Brain pericyte (primary cell): Measurements from ENCODE around the gene MFSD12.

Experiments used
- DNase-seq: peaks from one replicate; pipeline ENCODE4 v3.0.0-alpha.2; 2012; ENCODE audit warnings: low read depth, low spot score

Gene MFSD12

DNA sequence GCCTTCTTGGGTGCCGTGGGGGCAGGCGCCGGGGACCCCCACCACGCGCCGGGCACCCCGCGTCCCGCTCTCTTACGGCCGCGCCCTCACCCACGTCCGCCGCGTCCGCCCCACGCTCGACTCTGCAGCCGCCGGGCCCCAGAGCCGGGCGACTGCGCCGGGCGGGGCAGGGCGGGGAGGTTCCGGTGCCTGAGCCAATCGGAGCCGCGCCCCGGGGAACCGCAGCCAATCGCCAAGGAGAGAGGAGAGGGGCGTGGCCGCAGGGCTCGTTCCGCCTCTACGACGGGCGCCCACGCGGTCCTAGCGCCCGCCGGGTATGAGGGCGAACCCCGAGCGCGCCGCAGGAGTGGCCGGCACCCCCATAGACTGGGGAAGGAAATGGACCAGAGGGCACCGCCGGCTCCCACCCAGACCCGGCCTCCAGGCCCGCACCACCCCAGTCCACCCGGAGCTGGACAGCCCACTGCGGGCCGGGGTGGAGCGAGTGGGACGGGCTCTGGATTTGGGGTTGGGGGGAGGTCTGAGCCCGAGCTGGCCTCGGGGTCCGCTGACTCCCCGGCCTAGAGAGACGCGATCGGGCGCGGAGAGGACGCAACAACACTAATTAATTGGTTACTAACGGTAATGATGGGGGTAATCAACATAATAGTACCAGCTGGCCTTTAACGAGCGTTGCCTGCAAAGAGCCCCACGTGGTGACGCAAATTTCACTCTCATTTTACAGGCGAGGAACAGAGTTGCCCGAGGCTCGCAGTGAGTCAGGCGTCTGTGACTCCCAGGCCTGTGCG lies at the start of gene MFSD12:
MFSD12 (minus strand) TSS at position 126 of the 788 bp plus-strand sequence. CDS start 183 bp downstream, outside the sequence.
- peak; percentile 75 for DNase-seq

DNA sequence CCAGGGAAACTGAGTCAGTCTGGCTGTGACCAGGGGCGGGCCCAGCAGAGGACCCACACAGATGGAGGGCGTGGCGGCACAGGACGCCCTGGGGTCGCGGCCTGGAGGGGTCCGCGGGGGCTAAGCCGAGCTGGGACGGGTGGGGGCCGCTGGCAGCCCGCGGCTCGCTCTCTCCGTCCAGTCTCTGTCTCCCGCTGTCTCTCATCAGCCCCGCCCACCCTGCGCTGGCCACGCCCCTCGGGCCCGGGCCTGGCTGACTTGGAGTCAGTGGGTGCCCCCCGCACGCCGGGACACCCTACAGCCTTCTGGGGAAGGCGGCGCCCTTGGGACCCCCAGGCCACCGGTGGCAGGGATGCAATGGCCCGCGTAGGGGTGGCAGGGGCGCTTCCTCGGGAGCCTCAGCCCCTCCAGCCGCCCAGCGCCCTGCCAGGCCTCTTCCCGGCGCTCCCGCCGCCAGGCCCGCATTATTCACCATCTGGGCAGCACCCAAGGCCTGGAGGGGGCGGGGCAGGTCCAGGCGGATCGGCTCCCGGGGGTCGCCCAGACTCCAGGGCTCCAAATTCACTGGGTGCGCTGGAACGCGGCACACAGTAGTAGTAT lies 49.4 kb upstream of the MFSD12 start, which contains the start of gene TBXA2R:
TBXA2R (minus strand) TSS at position 186 of the 600 bp plus-strand sequence. CDS start 6,241 bp downstream, outside the sequence.
- DNase-seq: no peak

GRCh38 chr19:3606174-3606689 lies 48.8 kb upstream of the MFSD12 start:
- DNase-seq: no peak

GRCh38 chr19:3605770-3606169 lies 48.4 kb upstream of the MFSD12 start:
- no peak for DNase-seq

GRCh38 chr19:3605361-3605760 lies 48.0 kb upstream of the MFSD12 start:
- DNase-seq: no peak

DNA sequence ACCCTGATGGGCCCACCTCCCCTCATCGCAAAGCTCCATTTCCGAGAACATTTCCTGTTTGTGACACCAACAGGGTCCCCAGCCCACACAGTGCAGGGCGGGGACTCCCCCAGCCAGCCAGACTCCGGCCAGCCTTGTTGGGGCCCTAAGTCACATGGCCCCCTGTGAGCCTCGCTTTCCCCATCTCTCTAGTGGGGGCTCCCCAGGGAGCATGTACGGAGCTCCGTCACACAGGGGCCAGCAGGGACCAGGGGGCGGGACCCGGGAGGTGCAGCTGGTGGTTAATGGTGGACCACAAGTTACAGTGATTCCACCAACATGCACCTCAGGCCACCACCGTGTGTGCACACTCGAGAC lies 47.6 kb upstream of the MFSD12 start:
- DNase-seq: no peak

DNA sequence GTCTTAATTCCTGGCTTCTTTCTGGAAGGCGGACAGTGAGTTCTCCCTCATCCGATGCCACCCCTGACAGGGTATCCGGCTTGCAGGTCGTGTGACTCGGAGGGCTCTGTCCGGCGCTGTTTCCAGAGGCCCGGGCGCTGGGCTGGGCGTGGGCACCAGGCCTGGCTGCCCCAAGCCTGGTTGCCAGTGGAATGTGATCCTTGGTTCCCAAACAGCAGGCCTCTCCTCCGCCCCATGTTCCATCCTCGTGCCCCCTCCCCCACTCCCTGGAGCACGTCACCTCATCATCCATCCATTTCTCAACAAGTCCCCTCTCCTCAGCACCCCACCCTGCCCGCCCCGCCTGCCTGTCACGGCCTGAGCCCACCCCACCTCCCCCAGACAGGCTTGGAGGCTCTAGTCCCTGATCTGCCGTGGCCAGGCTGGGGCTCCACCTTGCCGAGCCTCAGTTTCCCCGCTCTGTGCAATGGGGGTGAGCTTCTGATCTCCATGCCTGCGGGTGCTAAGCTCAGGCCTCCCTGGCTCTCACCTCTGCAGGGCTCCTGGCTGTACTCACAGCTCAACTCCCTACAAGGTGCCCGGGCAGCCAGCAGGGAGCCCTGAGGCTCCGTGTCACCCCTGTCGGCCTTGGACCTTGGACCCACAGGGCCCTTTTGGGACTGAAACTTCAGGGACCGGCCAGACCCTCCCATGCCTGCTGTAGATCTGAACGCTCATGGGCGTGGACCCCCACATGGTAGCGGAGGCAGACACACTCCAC lies 47.0 kb upstream of the MFSD12 start:
- DNase-seq: no peak

DNA sequence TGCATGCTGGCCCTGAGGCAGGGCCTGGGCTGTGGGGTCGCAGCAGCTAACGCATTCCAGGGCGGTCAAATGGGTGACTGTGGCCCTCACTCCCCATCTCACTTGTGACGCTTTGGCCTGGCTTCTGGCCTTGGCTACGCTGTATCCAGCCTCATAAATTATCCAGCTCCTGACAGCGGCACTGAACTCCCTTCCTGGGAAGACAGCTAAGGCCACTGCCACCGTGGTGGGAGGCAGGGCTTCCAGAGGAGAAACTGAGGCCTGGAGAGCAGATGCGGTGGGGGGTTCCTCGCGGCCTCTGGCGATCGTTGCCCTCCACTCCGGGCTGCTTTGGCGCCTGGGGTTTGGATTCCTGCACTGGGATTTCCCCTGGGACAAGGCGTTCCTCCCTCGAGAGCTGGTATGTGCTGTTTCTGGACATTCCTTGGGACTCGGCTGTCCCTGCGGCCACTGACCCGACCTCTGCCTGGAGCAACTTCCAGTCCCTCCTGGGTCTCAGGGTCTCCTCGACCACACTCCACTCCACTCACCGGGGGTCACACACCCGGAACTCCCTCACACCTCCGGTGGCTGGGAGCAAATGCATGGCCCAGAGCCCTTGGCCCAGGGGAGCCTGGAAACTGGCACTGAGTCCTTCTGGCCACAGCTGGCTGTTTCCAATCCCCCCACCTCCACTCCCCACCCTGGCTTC lies 45.9 kb upstream of the MFSD12 start:
- no peak for DNase-seq

- no peak for DNase-seq
Measured at GRCh38 chr19:3601021-3601420, 43.6 kb upstream of the MFSD12 start.

- DNase-seq: no peak
Measured at GRCh38 chr19:3599776-3600187, 42.4 kb upstream of the MFSD12 start.

DNA sequence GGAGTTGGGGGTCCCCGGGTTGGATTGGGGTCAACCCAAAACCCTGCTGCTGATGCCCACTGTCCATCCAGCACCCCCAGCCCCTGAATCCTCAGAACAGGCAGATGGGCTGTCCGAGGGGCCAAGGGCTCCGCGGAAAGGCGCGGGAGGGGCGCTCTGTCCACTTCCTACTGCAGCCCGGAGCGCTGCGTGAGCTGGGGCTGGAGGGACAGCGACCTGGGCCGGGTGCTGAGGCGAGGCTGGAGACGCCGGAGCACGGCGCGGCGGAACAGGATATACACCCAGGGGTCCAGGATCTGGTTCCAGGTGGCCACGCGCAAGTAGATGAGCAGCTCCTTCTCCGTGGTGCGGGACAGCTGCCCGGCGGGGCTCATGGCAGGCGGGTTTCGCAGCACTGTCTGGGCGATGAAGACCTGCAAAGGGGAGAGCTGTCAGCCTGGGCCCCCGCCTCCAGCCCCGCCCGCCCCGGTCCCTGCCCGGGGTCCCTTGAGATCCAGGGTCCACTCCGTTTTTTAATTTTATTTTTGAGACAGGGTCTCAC lies 38.2 kb upstream of the MFSD12 start:
- DNase-seq: no peak

DNA sequence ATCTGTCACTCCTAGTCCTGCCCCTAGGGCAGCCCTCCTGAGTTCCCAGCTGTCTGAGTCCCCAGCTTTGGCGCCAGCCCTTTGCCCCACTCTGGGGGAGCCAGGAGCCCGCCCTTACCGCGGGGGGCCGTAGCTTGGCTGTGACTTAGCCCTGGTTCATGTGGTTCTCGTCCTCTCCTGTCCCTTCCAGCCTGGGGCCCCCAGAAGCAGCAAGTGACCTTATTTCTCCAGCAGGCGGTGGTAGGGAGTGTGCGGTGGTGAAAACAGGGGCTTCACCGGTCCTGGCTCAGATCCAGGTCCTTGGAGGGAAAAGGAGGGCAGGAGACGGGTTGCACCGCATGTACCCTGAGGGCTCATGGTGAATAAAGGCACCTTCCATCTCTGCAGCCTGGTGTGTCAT lies 35.8 kb upstream of the MFSD12 start:
- no peak for DNase-seq

DNA sequence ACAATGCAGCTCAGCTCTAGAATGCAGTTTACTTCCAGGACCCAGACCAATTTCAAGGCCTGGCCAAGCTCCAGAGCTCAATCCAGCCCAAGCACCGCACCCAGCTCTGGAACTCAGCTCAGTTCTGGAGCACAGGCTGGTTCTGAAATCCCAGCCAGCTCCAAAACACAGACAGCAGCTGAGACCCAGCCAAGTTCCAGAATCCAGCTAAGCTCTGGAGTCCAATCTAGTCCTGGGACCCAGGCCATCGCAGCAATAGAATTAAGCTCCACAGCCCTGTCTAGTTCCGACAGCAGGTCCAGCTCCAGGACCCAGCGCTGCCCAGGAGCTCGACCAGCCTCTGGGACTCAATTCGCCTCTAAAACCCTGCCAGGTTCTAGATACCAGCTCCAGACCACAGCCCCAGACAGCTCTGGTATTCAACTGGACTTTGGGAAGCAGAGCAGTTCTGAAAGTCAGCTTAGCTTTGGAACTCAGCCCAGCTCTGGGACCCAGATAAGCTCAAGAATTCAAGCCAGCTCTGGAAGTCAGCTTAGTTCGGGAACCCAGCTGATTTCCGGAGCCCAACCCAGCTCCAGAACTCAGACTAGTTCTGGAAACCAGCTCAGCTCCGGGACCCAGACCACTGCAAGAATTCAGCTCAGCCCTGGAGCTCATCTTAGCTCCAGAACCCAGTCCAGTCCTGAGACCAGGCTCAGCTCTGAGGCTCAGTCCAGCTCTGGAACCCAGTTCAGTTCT lies 34.7 kb upstream of the MFSD12 start:
- DNase-seq: no peak

DNA sequence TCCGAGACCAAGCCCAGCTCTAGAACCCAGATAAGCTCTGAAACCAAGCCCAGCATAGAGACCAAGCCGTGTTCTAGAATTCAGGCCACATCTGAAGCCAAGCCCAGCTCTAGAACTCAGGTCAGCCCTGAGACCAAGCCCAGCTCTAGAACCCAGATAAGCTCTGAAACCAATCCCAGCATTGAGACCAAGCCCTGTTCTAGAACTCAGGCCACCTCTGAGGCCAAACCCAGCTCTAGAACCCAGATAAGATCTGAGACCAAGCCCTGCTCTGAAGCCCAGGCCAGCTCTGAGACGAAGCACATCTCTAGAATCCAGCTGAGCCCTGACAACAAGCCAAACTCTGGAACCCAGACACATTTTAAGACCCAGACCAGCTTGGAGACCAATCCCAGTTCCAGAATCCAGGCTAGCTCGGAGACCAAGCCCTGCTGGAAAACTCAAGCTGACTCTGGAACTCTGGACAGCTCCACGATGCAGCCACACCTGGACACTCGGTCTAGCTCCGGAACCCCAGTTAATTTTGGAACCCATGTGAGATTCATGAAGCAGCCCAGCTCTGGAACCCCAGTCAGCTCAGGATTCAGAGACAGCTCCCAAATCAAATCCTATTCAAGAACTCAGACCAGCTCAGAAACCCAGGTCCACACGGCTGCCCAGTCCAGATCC lies 33.7 kb upstream of the MFSD12 start:
- no peak for DNase-seq

GRCh38 chr19:3589949-3590348 lies 32.6 kb upstream of the MFSD12 start:
- DNase-seq: no peak

- DNase-seq: no peak
Measured at GRCh38 chr19:3589439-3589838, 32.1 kb upstream of the MFSD12 start.

GRCh38 chr19:3586707-3587346 lies 29.4 kb upstream of the MFSD12 start:
- DNase-seq: no peak

DNA sequence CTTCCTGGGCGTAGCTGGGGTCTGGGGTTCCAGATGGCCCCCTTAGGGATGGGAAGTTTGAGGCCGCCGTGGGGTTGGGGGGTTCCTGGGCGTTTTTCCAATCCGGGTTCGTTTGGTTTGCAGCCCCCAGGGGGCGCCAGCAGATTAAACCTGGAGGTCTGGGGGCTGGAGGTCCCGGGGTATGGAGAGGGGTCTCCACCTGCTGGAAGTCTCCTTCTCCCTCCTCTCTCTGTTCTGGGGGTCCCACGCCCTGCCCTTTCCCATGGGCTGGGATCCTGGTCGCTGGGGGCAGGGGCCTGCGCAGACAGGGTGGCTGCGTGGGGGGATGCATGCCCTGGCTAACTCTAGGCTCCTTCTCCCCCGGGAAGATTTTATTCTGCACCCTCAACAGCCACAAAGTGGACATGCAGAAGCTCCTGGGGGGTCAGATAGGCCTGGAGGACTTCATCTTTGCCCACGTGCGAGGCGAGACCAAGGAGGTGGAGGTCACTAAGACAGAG lies 28.8 kb upstream of the MFSD12 start:
- DNase-seq: no peak
